Ovary (tissue), 9 donors: Measurements from ENCODE around the gene SEMA5B. TPM values are rescaled to one million over a fixed set of nuclear protein-coding genes. Genes with fewer than 3 reads are reported as not detected.

ENCODE experiments used
- DNase-seq, 5 donors: peaks; one replicate each; pipeline ENCODE4 v3.0.0-alpha.2; 2019 to 2020
- H3K27ac ChIP-seq, 2 donors: fragments of 200-600 bp; one replicate each; pipeline versions ENCODE4 v1.5.1 to v1.8.0; 2019 to 2022
- H3K27me3 ChIP-seq: fragments of 200-600 bp; one replicate; pipeline ENCODE4 v1.8.0; 2022
- H3K36me3 ChIP-seq: fragments of 200-600 bp; sonication (generic); one replicate; pipeline ENCODE4 v1.5.1; 2019
- H3K4me1 ChIP-seq: one replicate; pipeline ENCODE4 v1.8.1; 2013; ENCODE audit warnings: mild to moderate bottlenecking, moderate library complexity; ENCODE audit not compliant: insufficient read depth
- H3K4me3 ChIP-seq: fragments of 200-600 bp; sonication (generic); one replicate; pipeline ENCODE4 v1.5.1; 2017
- H3K9me3 ChIP-seq, 2 donors: fragments of 200-600 bp in 1 of 2; sonication (generic) in 1 of 2; one replicate each; pipeline versions ENCODE4 v1.5.1 to v1.8.1; 2013 to 2019; ENCODE audit warnings: mild to moderate bottlenecking in 1 of 2, moderate library complexity in 1 of 2
- EP300 ChIP-seq: sonication (generic); formaldehyde crosslinking; IDR thresholded peaks from one replicate; pipeline ENCODE4 v1.6.1; 2017; ENCODE audit warnings: antibody characterized with exemption
- POLR2A ChIP-seq: fragments of 450-650 bp; IDR thresholded peaks from one replicate; pipeline ENCODE4 v1.6.1; 2017; ENCODE audit warnings: antibody characterized with exemption, mild to moderate bottlenecking, moderate library complexity
- WGBS, 3 donors: extraction: QIAGEN DNeasy Blood & Tissue Kit in 1 of 3; methylation state at CpG; one replicate each; pipeline versions ENCODE4 v1.1.5 to v1.1.7; 2013 to 2017; 5-methylcytosine and 5-hydroxymethylcytosine counted together
- intact Hi-C, 4 donors: fragments of 100-400 bp; cut with DNase I; formaldehyde crosslinking; loops; one replicate each; pipeline versions ENCODE4 v1.11.0 to v1.15.1; 2022 to 2023
- polyA plus RNA-seq, 2 donors: library from polyadenylated mRNA; stranded (reverse); fragments of 200-250 nt in 1 of 2; fragments of 350-450 nt in 1 of 2; fragmentation: Illumina TruSeq in 1 of 2; extraction: RNeasy Lipid Tissue Mini Kit (QIAGEN cat#74804) in 1 of 2; gene quantifications; one replicate each; pipeline ENCODE4 v1.2.3, GENCODE V29; 2013 to 2014
- total RNA-seq, 7 donors: library from RNA; depleted of rRNA in 2 of 7; stranded (reverse); fragments of >200 nt in 2 of 7; fragmentation: NEBNext Ultra II Directional in 3 of 7; extraction: Animal tissue kit (Norgen Biotek cat#: 25700) in 3 of 7; gene quantifications; one replicate each; pipeline versions ENCODE4 v1.1.0 to v1.2.4, GENCODE V29; 2016 to 2023
- TF ChIP-seq, protein P1 (sequence below), 3 donors: fragments of 450-650 bp in 2 of 3; fragments of 200-600 bp in 1 of 3; IDR thresholded peaks; one replicate each; pipeline versions ENCODE4 v1.5.1 to v1.8.0; 2016 to 2022; ENCODE audit warnings: antibody characterized with exemption in 3 of 3, mild to moderate bottlenecking in 1 of 3
- donor health status: DM: no; HTN: no; CAD: no; lungs with moderate emphysema.
- donor health status: DM: no; HTN: no; CAD: no.
- donor health status: Bipolar disorder and iron deficiency.
- donor health status: DM: yes; HTN: yes; CAD: no.
- donor health status: DM: no; HTN: no; CAD: no.
- donor health status: DM: yes; HTN: yes; CAD: no.

Gene SEMA5B
- total and polyA plus RNA-seq, 9 donors = 0.22 to 3.1 (median 1.3) TPM

DNA sequence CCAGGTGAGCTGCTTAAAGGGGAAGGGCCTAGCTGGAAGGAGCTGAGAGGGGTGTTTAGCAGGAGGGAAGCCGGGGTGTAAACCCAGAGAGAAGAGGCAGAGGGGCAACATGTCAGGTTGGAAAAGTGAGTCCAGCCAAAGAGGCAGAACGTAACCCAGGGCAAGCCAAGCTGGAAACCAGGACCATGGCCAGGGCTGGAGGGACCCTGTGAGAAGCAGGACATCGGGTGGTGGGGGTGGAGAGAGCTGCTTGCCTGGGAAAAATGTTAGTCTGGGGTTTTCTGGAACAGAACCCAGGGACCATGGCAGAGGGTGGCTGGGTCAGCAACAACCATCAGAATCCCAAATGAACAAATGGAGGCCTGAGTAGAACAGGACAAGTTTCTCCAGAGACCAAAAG, 32.6 kb downstream of the SEMA5B start:
- no peak for DNase-seq
- Histone ChIP-seq H3K27me3 (no peaks in the 10 kb centered on the region), H3K4me1 (no peaks in the 10 kb centered on the region), H3K9me3 (no peaks in the 10 kb centered on the region), H3K27ac (no peak overlapping the region), H3K4me3 (no peak overlapping the region), H3K36me3 (no peaks in the 10 kb centered on the region)
- intact Hi-C loops = no loop called here
- TF ChIP-seq, protein P1, sequence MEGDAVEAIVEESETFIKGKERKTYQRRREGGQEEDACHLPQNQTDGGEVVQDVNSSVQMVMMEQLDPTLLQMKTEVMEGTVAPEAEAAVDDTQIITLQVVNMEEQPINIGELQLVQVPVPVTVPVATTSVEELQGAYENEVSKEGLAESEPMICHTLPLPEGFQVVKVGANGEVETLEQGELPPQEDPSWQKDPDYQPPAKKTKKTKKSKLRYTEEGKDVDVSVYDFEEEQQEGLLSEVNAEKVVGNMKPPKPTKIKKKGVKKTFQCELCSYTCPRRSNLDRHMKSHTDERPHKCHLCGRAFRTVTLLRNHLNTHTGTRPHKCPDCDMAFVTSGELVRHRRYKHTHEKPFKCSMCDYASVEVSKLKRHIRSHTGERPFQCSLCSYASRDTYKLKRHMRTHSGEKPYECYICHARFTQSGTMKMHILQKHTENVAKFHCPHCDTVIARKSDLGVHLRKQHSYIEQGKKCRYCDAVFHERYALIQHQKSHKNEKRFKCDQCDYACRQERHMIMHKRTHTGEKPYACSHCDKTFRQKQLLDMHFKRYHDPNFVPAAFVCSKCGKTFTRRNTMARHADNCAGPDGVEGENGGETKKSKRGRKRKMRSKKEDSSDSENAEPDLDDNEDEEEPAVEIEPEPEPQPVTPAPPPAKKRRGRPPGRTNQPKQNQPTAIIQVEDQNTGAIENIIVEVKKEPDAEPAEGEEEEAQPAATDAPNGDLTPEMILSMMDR (IDR thresholded peaks at IDR 0.05) = no peak
- no peak for TF ChIP-seq POLR2A
- TF ChIP-seq EP300 = no peak
- WGBS, 3 donors = 84 to 93% (median 92%) methylated on average over 3 of the region's 3 CpGs

DNA sequence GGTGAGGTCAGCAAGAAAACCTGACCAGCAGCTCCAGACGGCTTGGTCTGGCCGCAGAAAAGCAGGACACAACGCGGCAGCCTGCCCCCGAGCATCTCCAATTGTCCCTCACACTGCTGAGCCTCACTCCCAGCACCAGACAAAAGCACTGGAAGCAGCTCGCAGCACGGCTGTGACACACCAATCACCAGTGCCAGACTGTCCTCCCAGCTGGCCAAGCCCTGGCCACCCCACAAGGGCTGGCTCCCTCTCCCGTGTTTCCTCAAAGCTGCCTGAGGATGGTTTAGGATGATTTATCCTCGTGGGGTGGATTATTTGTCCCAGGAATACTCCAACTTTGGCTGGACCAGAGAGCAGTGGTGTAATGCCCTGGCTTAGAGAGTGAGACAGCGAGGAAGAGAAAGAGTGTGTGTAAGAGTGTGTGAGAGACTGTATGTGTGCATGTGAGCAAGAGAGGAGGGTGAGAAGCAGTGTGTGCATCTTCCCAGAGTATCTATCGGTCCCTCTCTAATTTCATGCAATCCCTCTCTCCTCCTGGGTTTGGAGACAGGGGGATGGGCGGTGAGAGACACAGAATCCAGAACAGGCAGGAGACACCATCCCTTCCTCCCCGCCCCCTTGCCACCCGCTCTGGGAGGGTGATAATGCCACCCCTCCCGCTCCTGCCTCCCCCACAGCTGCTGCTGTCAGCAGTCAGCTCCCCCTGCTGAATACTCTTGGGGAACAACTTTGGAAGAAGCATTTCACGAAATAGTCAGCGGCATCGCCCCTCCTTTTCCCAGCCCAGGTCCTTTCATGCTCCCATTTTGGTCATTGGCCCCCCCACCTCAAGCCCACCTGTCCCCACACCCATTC, 34.2 kb downstream of the SEMA5B start:
- peak in 1 of 5 donors; percentile 40 for DNase-seq
- H3K9me3 ChIP-seq = no peaks in the 10 kb centered on the region
- WGBS, 3 donors = 30 to 45% (median 35%) methylated on average over 18 of the region's 18 CpGs
- no peak overlapping the region for H3K27ac ChIP-seq
- H3K27me3 ChIP-seq = no peaks in the 10 kb centered on the region
- H3K36me3 ChIP-seq = no peaks in the 10 kb centered on the region
- no peaks in the 10 kb centered on the region for H3K4me1 ChIP-seq
- no peak overlapping the region for H3K4me3 ChIP-seq
- intact Hi-C loops = no loop called here
- TF ChIP-seq POLR2A = no peak
- TF ChIP-seq, protein P1 (IDR thresholded peaks at IDR 0.05) = no peak

DNA sequence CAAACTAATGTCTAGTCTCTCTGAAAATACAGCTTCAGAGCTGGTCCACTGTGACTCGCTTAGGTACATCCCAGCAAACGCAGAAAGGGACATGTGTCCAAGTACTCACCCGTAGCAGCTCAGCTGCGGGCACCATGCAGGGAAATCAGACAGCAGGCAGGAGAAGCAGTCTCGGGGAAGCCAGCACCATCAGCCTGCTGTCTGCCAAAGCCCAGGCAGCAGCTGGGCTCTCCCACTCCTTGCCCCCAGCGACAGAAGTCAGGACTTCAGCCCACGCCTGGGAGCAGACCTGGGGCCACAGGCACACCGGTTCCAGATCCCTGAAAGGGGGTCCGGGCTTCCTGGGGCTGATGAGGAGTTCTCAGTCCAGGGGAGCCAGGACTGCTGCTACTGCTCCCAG, 34.9 kb downstream of the SEMA5B start:
- no peaks in the 10 kb centered on the region for H3K27me3 ChIP-seq
- no peaks in the 10 kb centered on the region for H3K9me3 ChIP-seq
- no peak overlapping the region for H3K4me3 ChIP-seq
- no peaks in the 10 kb centered on the region for H3K36me3 ChIP-seq
- 53 to 82% (median 59%) methylated on average over 7 to 9 of the region's 9 CpGs for WGBS, 3 donors
- no peak overlapping the region for H3K27ac ChIP-seq
- intact Hi-C loops = no loop called here
- H3K4me1 ChIP-seq = no peaks in the 10 kb centered on the region
- DNase-seq = no peak
- TF ChIP-seq EP300 (no peak), POLR2A (no peak)

DNA sequence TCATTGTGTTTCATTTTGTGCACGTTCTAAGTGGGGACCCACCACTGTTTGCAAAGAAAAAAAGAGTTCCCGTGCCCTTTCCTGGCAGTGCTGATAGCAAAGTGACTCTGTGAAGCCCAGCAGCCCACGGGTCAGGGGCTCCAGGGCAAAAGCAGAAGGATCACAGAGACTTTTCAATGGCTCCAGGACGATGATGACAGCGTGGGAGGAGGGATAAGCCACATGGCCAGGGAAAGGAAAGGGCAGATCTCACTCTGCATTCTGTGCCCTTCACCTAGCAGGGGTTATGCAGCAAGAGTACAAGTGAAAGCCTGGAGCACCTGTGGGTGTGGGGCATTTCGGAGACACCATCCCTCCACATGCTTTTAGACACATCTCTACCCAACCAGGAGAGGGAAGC, 35.4 kb downstream of the SEMA5B start:
- Histone ChIP-seq H3K27ac (no peak overlapping the region), H3K36me3 (no peaks in the 10 kb centered on the region), H3K4me1 (no peaks in the 10 kb centered on the region), H3K4me3 (no peak overlapping the region), H3K9me3 (no peaks in the 10 kb centered on the region), H3K27me3 (no peaks in the 10 kb centered on the region)
- intact Hi-C loops = no loop called here
- WGBS, 3 donors = 71 to 75% (median 72%) methylated on average over 6 of the region's 6 CpGs
- TF ChIP-seq, protein P1 (IDR thresholded peaks at IDR 0.05) = no peak
- DNase-seq = no peak

DNA sequence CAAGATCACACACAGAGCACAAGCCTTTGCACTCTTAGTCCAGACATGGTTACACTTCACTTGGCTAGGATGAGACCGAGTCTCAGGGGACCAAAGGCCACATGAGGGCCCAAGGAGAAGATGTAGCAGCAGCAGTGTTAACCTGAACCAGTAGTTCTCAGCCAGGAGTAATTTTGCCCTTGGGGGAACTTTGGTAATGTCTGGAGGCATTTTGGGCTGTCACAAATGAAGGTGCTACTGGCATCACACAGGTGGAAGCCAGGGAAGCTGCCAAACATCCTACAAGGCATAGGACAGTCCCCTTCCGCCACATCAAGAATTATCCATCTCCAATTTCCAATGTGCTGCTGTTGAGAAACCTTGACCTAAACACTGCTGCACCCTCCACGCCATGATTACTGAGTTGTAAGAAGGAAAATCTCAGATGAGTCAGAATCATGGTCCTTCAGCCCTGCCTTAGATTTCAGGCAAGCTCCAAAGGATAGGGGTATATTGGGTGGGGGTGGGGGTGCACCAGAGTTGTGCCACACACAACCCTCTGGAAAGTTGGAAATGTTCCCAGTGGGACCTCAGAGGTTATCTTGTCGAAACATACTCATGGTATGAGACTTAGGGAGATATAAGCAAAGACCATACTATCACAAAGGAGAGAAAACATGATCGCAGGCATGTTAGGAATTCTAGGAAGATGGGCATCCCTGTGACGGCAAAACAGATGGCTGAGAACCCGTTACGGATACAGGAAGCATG, 36.2 kb downstream of the SEMA5B start:
- 66 to 87% (median 75%) methylated on average over 8 of the region's 8 CpGs for WGBS, 3 donors
- no peak for TF ChIP-seq EP300
- TF ChIP-seq POLR2A = no peak
- TF ChIP-seq, protein P1 (IDR thresholded peaks at IDR 0.05) = no peak
- Histone ChIP-seq H3K27ac (no peak overlapping the region), H3K36me3 (no peaks in the 10 kb centered on the region), H3K27me3 (no peaks in the 10 kb centered on the region), H3K4me1 (no peaks in the 10 kb centered on the region), H3K9me3 (no peaks in the 10 kb centered on the region), H3K4me3 (no peak overlapping the region)
- no peak for DNase-seq
- intact Hi-C loops = no loop called here
